HG03066 (cell line): Measurements from ENCODE around the gene IDUA.
"Not testable (repeated sequence)": the region's sequence is repeated elsewhere in the genome, so short reads cannot be mapped to it uniquely, and the experiment has no call there.

Experiments
- ATAC-seq: cut with Tn5 transposase; IDR thresholded peaks from one replicate; pipeline ENCODE4 v1.9.1; 2021; ENCODE audit warnings: low read depth; ENCODE audit not compliant: unreplicated experiment

IDUA gene

DNA sequence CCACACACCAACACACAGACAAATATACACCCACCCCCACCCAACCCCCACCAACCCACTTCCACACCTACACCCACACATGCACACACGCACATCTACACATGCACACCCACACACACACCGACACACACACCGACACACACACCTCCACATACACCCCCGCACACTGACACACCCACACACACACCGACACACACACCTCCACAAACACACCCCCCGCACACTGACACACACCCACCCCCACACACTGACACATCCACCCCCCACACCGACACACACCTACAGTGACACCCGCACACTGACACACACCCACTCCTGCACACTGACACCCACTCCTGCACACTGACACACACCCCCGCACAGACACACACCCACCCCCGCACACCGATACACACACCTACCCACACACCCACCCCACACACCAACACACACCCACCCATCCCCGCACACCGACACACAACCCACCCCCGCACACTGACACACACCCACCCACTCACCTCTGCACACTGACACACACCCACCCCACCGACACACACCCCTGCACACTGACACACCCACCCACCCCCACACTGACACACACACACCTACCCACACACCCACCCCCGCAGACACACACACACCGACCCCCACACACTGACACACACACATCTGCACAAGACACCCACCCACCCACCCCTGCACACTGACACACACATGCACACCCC, 55.7 kb downstream of the IDUA start:
- ATAC-seq: no peak

DNA sequence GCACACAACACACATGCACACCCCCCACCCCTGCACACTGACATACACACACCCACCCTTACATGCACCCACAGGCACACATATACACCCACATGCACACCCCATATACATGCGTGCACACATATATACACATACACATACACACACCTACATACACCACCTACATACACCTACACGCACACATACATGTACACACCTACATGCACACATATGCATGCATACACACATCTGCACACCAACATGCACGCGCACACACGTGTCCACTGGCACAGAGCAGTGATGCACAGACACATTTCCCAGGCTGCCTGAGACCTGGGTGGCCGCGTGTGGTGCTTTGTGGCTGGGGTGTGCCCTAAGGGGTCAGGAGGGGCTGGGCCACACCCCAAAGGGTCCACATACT, 56.3 kb downstream of the IDUA start:
- no peak for ATAC-seq

DNA sequence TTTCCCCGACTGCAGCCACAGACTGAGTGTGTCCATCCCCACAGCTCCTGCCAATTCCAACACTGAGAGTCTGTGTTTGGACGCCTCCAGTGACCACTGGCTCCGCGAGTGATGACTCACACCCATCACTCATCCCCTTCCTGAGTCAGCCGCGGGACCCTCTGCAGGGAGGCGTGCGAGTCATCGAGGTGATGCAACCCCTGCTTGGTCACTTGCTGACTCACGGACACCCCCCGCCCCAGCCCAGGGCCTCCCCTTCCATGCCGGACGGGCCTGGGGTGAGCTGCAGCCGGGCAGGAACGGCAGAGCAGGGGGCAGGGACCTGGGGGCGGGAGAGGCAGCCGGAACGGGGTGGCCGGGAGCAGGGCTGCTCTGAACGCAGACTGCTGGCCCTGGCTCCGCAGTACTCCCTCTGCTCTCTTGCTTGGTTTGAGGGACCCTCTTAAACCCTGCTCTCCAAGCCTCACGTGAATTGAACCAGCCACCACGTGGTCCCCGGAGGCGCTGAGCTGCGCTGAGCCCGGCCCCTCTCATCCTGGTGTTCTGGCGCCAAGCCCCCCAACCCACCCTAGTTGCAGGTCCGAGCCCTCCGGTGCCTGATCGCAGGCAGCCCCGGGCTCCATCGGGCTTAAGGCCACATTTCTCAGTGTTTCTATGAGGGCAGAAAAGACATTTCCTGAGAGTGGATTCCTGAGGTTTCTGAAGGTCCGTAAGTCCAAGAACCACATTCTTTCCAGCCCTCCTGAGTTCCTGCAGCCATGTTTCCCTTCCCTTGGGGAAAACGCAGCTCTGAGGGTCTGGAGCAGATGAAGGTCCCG, 57.0 kb downstream of the IDUA start:
- ATAC-seq: no peak

DNA sequence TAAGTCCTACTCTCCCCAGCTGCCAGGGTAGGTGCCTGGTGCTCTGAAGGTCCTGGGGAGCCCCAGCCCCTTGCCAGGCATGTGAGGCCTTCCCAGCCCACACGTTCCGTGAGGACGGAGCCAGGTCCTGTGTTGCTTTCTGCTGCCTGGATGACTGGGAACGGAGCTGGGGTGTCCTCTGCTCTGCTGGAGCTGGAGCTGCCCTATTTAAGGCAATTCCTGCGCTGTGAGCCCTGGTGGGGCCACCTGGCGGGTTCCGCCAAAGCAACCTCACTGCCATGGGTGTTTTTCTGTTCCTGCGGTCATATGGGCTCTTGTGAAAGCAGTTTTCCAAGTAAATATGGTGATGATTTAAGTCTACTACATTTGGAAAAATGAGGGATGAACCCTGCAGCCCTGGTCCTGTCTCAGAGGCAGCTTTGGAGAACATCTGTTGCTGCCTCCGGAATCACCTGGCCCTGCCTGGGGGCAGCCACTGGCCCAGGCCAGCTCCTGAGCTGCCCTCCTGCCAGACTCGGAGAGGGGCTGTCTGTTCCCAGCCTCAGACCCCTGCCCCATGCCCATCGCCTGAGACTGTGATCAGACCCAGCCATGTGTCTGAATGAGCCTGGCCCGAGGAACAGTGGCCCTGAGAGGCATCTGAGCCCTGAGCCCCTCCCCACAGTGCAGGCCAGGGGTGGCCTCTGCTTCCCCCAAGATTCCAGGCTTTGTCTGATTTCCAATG, 57.8 kb downstream of the IDUA start:
- ATAC-seq: no peak

DNA sequence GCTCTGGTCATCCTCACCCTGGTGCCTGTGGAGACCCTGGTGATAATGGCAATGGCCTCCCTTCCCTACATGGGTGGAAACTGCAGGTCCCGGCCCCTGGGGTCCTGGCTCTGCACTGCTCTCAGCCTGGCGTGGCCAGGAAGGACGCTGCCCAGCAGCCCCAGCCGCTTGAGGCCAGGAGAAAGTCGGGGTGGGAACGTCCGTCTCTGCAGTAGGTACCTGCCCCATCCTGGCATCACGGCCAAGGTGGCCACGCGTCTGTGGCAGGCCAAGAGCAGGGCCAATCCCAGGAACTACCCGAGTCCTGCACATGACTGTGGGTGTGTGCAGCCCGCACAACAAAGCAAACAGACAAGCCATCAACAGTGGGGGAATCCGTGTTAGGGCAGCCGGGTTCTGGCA, 58.4 kb downstream of the IDUA start:
- no peak for ATAC-seq

DNA sequence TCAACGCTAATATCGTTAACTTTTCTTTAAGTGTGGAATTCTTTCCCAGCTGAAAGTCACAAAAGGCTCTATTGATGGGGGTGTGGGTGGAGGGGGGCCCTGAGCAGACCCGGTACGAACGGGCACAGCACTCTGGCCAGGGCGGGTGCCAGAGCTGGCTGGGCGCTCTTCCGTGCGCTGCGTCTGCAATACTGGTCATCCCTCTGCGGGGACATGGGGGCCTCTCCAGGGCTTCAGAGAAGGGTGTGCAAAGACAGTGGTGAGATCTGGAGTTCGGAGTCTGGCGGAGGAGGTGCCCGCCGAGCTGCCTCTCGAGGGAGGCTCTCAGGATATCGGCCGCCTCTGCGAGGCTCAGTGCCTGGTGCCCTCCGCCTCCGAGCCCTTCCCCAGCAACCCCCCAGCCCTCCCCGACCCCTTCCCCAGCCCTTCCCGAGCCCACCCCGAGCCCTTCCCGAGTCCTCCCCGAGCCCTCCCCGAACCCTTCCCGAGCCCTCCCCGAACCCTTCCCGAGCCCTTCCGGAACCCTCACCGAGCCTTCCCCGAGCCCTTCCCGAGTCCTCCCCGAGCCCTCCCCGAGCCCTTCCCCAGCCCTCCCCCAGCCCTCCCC, 58.9 kb downstream of the IDUA start:
- ATAC-seq: no peak

DNA sequence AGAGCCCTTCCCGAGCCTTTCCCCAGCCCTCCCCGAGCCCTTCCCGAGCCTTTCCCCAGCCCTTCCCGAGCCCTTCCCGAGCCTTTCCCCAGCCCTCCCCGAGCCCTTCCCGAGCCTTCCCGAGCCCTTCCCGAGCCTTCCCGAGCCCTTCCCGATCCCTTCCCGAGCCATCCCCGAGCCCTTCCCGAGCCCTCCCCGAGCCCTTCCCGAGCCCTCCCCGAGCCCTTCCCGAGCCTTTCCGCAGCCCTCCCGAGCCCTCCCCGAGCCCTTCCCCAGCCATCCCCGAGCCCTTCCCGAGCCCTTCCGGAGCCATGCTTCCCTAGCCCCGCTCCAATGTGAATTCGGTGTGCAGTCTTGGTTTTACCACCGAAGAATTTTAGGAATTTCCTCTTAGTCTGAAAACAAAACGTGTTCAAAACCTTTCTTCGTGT, 59.8 kb downstream of the IDUA start:
- not testable (repeated sequence) for ATAC-seq

DNA sequence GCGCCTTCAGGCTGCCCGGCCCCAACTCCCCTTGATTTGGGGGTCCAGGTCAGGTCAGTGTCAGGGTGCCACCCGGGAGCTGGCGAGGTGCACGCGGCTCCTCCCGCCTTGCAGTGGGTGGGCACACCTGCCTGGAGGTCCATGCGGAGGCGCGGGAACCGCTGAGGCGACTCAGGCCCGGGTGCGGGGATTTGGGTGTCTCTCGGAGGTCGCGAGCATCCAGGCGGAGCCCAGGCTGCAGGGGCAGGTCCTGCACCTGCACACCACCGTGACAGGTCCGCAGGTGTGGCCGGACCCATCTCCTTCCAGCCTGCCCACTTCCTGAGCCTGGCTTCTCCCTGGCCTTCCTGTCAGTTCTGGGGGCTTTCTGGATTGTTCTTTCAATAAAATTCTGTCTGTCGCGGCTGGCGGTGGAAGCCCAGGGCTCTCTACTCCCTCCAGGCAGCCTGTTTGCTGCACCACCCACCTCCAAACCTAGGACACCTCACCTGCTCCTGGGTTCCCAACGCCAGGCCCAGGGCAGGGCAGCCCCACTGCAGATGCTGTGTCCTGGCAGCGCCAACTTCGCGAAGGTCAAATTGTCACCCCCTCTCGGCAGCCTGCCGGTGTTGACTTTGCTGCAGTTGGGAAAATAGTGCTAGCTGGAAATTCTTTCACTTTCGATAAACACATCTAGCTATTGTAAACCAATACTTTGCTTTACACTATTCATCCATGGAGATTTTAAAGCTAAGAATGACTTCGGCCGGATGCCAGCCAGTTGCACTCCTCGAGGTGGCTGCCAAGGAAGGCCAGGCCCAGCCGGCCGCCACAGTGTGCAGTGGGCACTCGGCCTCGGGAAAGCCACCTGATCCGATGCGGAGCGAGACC, 60.5 kb downstream of the IDUA start:
- ATAC-seq: no peak

DNA sequence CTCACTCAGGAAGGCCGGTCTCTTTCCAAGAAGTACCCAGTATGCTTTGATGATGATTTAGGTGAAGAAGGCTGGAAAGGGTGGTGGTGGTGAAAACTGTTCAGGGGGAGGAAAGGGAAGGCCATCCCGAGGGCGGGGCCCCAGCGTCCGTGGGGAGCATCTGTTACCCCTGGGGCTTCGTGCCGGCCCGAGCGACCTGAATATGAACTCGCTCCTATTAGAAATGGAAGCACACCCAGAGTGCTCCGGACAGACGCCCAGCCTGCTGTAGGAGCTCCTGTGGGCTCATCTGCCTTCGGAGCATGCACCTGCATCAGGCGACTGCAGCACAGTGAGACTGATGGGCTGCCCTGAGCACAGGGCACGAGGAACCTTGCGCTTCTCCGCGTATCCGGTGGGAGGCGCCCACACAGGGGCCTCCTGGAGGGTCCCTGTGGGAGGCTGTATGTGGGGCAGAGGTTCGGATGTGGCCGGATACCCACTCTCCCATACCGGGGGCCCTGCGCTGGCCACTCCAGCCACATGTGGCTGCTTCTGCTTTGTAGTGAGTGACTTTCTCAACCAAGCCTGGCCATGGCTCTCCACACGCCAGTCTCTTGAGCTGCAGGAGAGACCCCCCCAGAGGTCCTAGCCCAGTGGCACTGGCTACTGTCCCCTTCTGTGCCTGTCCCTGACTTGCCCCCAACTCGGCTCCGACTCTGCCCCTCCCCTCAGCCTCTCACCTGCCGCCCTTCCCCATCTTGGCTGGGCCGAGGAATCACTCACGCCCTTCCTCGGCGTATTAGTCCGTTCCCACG, 61.3 kb downstream of the IDUA start:
- no peak for ATAC-seq

DNA sequence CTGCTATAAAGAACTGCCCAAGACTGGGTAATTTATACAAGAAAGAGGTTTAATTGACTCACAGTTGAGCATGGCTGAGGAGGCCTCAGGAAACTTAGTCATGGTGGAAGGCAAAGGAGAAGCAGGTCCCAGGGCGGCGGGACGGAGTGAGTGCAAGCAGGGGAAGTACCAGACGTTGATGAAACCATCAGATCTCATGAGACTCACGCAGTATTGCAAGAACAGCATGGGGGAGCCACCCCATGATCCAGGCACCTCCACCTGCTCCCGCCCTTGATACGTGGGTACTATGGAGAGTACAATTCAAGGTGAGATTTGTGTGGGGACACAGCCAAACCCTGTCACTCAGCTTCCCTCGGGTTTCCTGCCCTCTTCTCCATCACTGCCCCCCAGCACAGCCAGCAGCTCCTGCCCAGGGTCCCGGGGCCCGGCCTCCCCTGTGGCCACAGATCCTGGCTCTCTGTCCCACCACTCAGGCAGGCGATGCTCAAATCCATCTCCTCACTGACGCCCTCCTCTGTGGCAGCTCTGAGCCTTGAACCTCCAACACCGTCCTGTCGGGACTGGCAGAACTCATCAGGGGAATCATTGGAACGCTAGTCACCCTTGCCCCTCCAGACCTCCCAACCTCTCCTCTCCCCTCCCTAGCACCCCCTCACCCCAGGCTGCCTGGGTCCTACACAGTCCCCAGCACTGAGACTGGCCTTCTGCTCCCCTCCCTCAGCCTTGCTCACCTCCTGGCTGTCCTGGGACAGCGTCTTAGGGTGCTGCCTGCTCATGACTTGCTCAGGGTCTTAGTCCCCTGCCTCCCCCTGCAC, 62.1 kb downstream of the IDUA start:
- ATAC-seq: no peak

DNA sequence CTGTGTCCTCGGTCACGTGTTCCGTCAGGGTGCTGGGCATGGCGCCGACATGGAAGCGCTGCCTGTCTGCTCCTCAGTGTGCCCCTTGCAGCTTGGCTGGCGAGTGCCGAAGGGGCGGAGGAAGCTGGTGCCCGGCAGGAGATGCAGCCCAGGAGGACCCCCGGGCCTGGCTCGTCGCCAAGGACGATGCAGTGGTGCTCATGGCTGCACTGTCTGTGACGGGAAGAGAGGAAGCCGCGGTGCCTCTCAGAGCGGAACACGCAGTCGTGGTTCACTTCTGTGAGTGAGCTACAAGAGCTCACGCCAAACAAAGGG, 62.7 kb downstream of the IDUA start:
- ATAC-seq: no peak

DNA sequence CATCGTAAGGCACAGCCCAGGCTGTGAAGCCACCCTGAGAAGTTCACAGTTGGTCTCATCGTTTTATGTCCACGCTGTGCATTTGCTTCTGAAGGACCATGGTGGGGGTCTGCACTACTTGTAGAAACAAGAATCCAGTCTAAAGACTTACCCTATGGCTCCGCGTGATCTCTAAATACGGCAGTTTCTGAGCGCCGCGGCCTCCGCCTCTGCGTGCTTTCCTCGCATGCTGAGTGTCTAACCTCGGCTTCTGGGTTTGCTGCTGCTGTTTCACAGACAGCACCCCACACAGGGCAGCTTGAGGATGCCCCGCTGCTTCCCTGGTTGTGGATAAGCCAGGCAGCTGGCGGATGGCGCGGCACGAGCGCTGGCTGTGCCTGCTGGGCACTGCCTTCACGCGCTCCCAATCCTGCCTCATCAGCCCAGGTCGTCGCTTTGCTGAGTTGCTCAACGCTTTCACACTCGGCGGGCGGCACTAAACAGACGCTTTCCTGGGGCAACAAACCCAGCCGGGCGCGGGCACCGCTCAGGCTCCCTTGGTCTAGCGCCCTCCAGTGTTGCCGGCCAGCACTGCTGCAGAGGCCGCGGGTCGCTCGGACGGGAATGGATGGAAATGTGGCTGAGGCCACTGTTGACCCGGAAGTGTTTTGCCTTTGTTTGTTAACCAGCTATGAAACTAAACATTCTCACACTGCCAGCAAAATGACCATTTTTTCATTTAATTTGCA, 63.8 kb downstream of the IDUA start:
- ATAC-seq: no peak

DNA sequence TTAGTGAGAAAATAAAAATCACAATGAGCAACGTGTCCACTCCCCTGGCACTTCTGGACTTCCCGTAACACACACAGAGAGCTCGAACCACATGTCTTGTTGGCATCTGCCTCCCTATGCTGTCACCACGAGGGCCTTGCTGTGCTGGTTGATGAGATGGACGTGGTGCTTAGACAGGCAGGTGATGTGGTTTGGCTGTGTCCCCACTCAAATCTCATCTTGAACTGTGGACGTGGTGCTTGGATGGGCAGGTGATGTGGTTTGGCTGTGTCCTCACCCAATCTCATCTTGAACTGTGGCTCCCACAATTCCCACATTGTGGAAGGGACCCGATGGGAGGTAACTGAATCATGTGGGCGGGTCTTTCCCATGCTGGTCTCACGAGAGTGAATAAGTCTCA, 64.6 kb downstream of the IDUA start:
- no peak for ATAC-seq

DNA sequence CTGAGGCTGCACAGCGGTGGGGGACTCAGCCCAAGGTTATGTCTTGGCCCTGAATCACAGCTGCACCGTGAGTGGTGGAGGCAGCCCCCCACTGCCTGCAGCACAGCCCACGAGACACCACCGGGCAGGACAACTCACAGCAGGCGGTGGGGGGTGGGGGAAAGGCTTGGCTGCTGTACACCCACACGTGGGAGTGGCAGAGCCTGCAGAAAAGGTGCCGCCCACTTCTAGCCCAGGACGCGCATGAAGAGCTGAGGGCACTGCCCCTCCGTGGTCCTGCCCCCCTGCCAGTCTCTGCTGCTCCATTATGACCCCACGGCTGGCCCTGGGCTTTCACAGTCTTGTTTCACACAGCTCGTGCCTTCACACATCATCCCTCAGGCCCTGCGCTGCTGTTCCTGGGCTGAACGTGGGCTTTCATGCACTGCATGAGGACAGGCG, 65.4 kb downstream of the IDUA start:
- no peak for ATAC-seq

DNA sequence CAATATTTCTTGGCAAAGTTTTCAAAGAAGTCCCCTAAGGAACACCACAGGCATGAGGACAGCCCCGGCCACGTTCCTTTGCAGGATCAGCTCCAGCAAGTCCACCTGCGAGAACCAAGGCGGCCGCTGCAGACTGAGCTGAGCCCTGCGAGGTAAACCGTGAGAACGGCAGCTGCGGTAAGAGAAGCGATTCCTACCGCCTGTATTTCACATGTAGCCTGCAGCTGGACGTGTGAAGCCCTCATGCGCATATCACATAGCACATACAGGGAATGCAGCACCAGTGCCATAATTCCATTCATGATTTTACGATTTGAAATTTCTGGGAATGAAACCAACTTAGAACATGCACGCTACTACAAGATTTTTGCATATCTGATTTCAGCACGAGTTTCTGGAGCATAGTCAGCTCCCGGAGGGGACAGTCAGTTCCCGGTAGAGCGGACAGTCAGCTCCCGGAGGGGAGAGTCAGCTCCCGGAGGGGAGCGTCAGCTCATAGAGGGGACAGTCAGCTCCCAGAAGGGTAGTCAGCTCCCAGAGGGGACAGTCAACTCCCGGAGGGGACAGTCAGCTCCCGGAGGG, 66.3 kb downstream of the IDUA start:
- no peak for ATAC-seq

DNA sequence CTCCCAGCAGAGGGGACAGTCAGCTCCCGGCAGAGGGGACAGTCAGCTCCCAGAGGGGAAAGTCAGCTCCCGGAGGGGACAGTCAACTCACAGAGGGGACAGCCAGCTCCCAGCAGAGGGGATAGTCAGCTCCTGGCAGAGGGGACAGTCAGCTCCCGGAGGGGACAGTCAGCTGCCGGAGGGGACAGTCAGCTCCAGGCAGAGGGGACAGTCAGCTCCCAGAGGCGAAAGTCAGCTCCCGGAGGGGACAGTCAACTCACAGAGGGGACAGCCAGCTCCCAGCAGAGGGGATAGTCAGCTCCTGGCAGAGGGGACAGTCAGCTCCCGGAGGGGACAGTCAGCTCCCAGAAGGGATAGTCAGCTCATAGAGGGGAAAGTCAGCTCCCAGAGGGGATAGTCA, 67.0 kb downstream of the IDUA start:
- not testable (repeated sequence) for ATAC-seq
